CD4-positive, alpha-beta T cell treated with Interleukin-2 at 100 ng/mL for 4 hours (primary cell): ENCODE measurements around the gene PLPP2.
"Not testable (repeated sequence)": the region's sequence is repeated elsewhere in the genome, so short reads cannot be mapped to it uniquely, and the experiment has no call there.

Experiments used
- DNase-seq: peaks from one replicate; pipeline ENCODE4 v3.0.0-alpha.2; 2020; ENCODE audit warnings: low spot score

PLPP2 gene

GRCh38 chr19:271856-272255 lies 19.3 kb downstream of the PLPP2 start:
- DNase-seq, result no peak

GRCh38 chr19:270766-271318 lies 20.4 kb downstream of the PLPP2 start:
- not testable (repeated sequence) for DNase-seq

- no peak for DNase-seq
Observed at GRCh38 chr19:269241-269640, 22.0 kb downstream of the PLPP2 start.

- DNase-seq, result no peak
Observed at GRCh38 chr19:262125-262524, 29.1 kb downstream of the PLPP2 start.

GRCh38 chr19:256804-257203 lies 34.4 kb downstream of the PLPP2 start:
- not testable (repeated sequence) for DNase-seq

- DNase-seq, result not testable (repeated sequence)
Observed at GRCh38 chr19:252421-253186, 38.6 kb downstream of the PLPP2 start.

GRCh38 chr19:246551-246950 lies 44.7 kb downstream of the PLPP2 start:
- DNase-seq, result no peak

- DNase-seq, result not testable (repeated sequence)
Observed at GRCh38 chr19:245900-246299, 45.3 kb downstream of the PLPP2 start.

GRCh38 chr19:245457-245856 lies 45.7 kb downstream of the PLPP2 start:
- DNase-seq, result no peak
